Neural cell (in vitro differentiated cells): ENCODE data around the gene GALNT2. TPM values are rescaled to one million over a fixed set of nuclear protein-coding genes. Genes with fewer than 3 reads are reported as not detected.

Source experiments
- H2AFZ ChIP-seq: fragments of 200-600, 300-800 bp; sonication (generic), shearing (Covaris generic); 2 replicates; pipeline ENCODE4 v1.6.0; 2014; ENCODE audit warnings: low read depth, mild to moderate bottlenecking, antibody characterized with exemption, low read length, moderate library complexity
- H3F3A ChIP-seq: fragments of 200-600 bp; shearing (Covaris generic); 2 replicates; pipeline ENCODE4 v1.6.1; 2016; ENCODE audit warnings: mild to moderate bottlenecking, moderate library complexity, mixed read lengths, antibody characterized with exemption, low read length; ENCODE audit not compliant: insufficient read depth, poor library complexity, severe bottlenecking
- H3K27ac ChIP-seq: fragments of 200-600, 300-800 bp; sonication (generic), shearing (Covaris generic); 2 replicates; pipeline ENCODE4 v1.5.1; 2014; ENCODE audit warnings: mild to moderate bottlenecking, low read length, moderate library complexity
- H3K27me3 ChIP-seq: fragments of 300-800, 200-600 bp; sonication (generic), shearing (Covaris generic); 2 replicates; pipeline ENCODE4 v1.6.0; 2014; ENCODE audit warnings: mild to moderate bottlenecking, low read depth, low read length, moderate library complexity; ENCODE audit not compliant: insufficient read depth
- H3K36me3 ChIP-seq: fragments of 300-800, 200-600 bp; sonication (generic), shearing (Covaris generic); 2 replicates; pipeline ENCODE4 v1.5.1; 2014; ENCODE audit warnings: mild to moderate bottlenecking, antibody characterized with exemption, low read length, moderate library complexity; ENCODE audit not compliant: insufficient read depth
- H3K4me2 ChIP-seq: fragments of 300-800, 200-600 bp; sonication (generic), shearing (Covaris generic); 2 replicates; pipeline ENCODE4 v1.6.0; 2014; ENCODE audit warnings: mild to moderate bottlenecking, low read length
- H3K4me3 ChIP-seq: fragments of 300-800, 200-600 bp; sonication (generic), shearing (Covaris generic); 2 replicates; pipeline ENCODE4 v1.5.1; 2014; ENCODE audit warnings: mild to moderate bottlenecking, low read length, moderate library complexity
- H3K79me2 ChIP-seq: fragments of 200-600 bp; shearing (Covaris generic); replicated peaks from 2 replicates; pipeline ENCODE4 v1.6.0; 2014; ENCODE audit warnings: mild to moderate bottlenecking, low read length, moderate library complexity; ENCODE audit not compliant: insufficient read depth
- H3K9ac ChIP-seq: fragments of 300-800, 200-600 bp; sonication (generic), shearing (Covaris generic); 2 replicates; pipeline ENCODE4 v1.6.1; 2016; ENCODE audit warnings: mild to moderate bottlenecking, low read length, mixed read lengths
- H3K9me2 ChIP-seq: fragments of 200-600 bp; shearing (Covaris generic); 2 replicates; pipeline ENCODE4 v1.6.1; 2016; ENCODE audit warnings: mild to moderate bottlenecking, low read length, mixed read lengths; ENCODE audit not compliant: insufficient read depth
- H3K9me3 ChIP-seq: fragments of 200-600, 300-800 bp; sonication (generic), shearing (Covaris generic); 2 replicates; pipeline ENCODE4 v1.6.1; 2016; ENCODE audit warnings: mild to moderate bottlenecking, mixed run types, low read length, moderate library complexity, mixed read lengths
- H4K20me1 ChIP-seq: fragments of 200-600 bp; shearing (Covaris generic); 2 replicates; pipeline ENCODE4 v1.6.1; 2016; ENCODE audit warnings: mild to moderate bottlenecking, mixed run types; ENCODE audit not compliant: insufficient read depth
- EP300 ChIP-seq: fragments of 450-650 bp; conservative IDR thresholded peaks from 2 replicates; pipeline ENCODE4 v1.6.1; 2014; ENCODE audit warnings: antibody characterized with exemption, mild to moderate bottlenecking, moderate library complexity; ENCODE audit not compliant: poor library complexity, severe bottlenecking
- EZH2 ChIP-seq: fragments of 200-600, 300-800 bp; shearing (Covaris generic), sonication (generic); IDR thresholded peaks from 2 replicates; pipeline ENCODE4 v1.6.1; 2014; ENCODE audit warnings: antibody characterized with exemption, low read length, borderline replicate concordance, mild to moderate bottlenecking; ENCODE audit not compliant: insufficient read depth, poor library complexity, severe bottlenecking
- MXI1 ChIP-seq: fragments of 450-650 bp; conservative IDR thresholded peaks from 2 replicates; pipeline ENCODE4 v1.6.1; 2014; ENCODE audit warnings: antibody characterized with exemption, mild to moderate bottlenecking; ENCODE audit not compliant: poor library complexity, severe bottlenecking
- POLR2AphosphoS5 ChIP-seq: IDR thresholded peaks from 2 replicates; pipeline ENCODE4 v1.6.1; 2012
- RAD21 ChIP-seq: fragments of 450-650 bp; conservative IDR thresholded peaks from 2 replicates; pipeline ENCODE4 v1.6.1; 2014; ENCODE audit warnings: antibody characterized with exemption, mild to moderate bottlenecking, moderate library complexity
- REST ChIP-seq: IDR thresholded peaks from 2 replicates; pipeline ENCODE4 v1.6.1; 2012; ENCODE audit warnings: borderline replicate concordance
- SMC3 ChIP-seq: fragments of 450-650 bp; conservative IDR thresholded peaks from 2 replicates; pipeline ENCODE4 v1.6.1; 2014; ENCODE audit warnings: antibody characterized with exemption, mild to moderate bottlenecking, moderate library complexity; ENCODE audit not compliant: poor library complexity
- TAF1 ChIP-seq: IDR thresholded peaks from 2 replicates; pipeline ENCODE4 v1.6.1; 2012; ENCODE audit warnings: low read depth
- polyA plus RNA-seq: library from polyadenylated mRNA; depleted of rRNA; stranded (reverse); fragments of >200 nt; gene quantifications from 2 replicates; pipeline ENCODE4 v1.2.3, GENCODE V29; 2014
- TF ChIP-seq, protein P1 (sequence below): fragments of 450-650 bp; IDR thresholded peaks from 2 replicates; pipeline ENCODE4 v1.5.1; 2014; ENCODE audit warnings: antibody characterized with exemption, mild to moderate bottlenecking, moderate library complexity; ENCODE audit not compliant: poor library complexity, severe bottlenecking

The GALNT2 gene
- polyA plus RNA-seq, 1 donor from 2014 or later, result 38.8 TPM

DNA sequence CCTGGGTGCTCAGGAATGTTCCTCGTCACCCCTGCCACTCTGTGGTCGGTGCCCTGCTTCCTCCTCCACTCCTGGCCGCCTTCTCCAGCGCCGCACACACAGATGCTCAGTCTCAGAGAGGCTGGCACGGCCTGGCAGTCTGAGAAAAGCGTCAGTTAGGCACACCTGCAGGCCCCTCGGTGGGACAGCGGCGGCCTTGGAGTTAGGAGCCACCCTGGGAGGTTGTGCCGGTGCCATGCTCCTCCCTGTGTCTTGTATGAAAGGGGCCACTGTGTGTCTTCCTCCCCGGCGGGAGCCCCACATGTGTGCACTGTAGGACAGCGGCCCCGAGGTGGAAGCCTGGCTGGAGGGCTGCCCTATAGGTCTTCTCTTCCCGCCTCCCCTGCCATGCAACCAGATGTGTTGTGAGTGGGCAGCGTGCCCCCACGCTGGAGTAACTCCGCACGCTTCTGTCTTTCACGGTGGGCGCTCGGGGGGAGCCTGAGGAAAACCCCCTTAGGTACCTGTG, 213.9 kb downstream of the GALNT2 start:
- no peak for TF ChIP-seq REST
- TF ChIP-seq TAF1, result no peak
- TF ChIP-seq SMC3, result no peak
- TF ChIP-seq POLR2AphosphoS5, result no peak
- no peak for TF ChIP-seq EP300
- TF ChIP-seq, protein P1, sequence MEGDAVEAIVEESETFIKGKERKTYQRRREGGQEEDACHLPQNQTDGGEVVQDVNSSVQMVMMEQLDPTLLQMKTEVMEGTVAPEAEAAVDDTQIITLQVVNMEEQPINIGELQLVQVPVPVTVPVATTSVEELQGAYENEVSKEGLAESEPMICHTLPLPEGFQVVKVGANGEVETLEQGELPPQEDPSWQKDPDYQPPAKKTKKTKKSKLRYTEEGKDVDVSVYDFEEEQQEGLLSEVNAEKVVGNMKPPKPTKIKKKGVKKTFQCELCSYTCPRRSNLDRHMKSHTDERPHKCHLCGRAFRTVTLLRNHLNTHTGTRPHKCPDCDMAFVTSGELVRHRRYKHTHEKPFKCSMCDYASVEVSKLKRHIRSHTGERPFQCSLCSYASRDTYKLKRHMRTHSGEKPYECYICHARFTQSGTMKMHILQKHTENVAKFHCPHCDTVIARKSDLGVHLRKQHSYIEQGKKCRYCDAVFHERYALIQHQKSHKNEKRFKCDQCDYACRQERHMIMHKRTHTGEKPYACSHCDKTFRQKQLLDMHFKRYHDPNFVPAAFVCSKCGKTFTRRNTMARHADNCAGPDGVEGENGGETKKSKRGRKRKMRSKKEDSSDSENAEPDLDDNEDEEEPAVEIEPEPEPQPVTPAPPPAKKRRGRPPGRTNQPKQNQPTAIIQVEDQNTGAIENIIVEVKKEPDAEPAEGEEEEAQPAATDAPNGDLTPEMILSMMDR, result no peak
- no peak for TF ChIP-seq MXI1
- no peak for TF ChIP-seq EZH2
- no peak for TF ChIP-seq RAD21
- Histone ChIP-seq H3K9me3 (no peaks in the 10 kb centered on the region), H3K79me2 (no peaks in the 10 kb centered on the region), H3K9me2 (no peaks in the 10 kb centered on the region), H3K9ac (no peak overlapping the region), H2AFZ (no peak overlapping the region), H3K27ac (no peak overlapping the region), H3K27me3 (no peaks in the 10 kb centered on the region), H4K20me1 (no peaks in the 10 kb centered on the region), H3K36me3 (no peaks in the 10 kb centered on the region), H3K4me2 (no peak overlapping the region), H3K4me3 (no peak overlapping the region), H3F3A (peaks cover 3% of the 10 kb centered on the region)

- H3F3A ChIP-seq, result peaks cover 1% of the 10 kb centered on the region
- TF ChIP-seq EZH2, result no peak
- no peak for TF ChIP-seq SMC3
- TF ChIP-seq MXI1, result no peak
- no peak for TF ChIP-seq RAD21
- TF ChIP-seq, protein P1, result no peak
- no peak for TF ChIP-seq POLR2AphosphoS5
- TF ChIP-seq REST, result no peak
- no peak for TF ChIP-seq TAF1
- no peak for TF ChIP-seq EP300
- no peak overlapping the region for H2AFZ ChIP-seq
- no peaks in the 10 kb centered on the region for H3K36me3 ChIP-seq
- no peak overlapping the region for H3K4me3 ChIP-seq
- H3K4me2 ChIP-seq, result no peak overlapping the region
- no peaks in the 10 kb centered on the region for H4K20me1 ChIP-seq
- H3K9me2 ChIP-seq, result no peaks in the 10 kb centered on the region
- H3K27ac ChIP-seq, result no peak overlapping the region
- no peaks in the 10 kb centered on the region for H3K27me3 ChIP-seq
- no peaks in the 10 kb centered on the region for H3K9me3 ChIP-seq
- no peak overlapping the region for H3K9ac ChIP-seq
- H3K79me2 ChIP-seq, result no peaks in the 10 kb centered on the region
Measured at GRCh38 chr1:230281556-230281955, 214.5 kb downstream of the GALNT2 start.
